Measurements from ENCODE around the gene CDCP2.

Gene CDCP2

DNA sequence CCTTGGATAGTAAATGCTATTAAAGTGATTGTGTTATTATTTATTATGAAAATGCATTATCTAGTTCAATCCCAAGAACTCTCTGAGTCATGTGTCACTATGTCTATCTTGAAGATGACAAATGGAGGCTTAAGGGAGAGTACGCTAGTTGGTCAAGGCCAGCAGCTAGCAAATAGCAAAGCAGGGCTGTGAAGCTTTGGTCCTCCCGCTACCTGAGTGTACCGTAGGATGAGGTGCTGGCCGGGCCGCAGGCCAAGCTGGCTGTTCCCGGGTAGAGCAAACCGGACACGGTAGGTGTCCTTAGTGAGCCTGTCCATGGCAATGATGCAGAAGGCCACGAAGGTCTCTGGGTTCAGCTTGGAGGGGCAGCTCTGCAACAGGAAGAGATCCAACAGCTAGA lies 37.7 kb upstream of the CDCP2 start:
- TF ChIP-seq, protein P1, sequence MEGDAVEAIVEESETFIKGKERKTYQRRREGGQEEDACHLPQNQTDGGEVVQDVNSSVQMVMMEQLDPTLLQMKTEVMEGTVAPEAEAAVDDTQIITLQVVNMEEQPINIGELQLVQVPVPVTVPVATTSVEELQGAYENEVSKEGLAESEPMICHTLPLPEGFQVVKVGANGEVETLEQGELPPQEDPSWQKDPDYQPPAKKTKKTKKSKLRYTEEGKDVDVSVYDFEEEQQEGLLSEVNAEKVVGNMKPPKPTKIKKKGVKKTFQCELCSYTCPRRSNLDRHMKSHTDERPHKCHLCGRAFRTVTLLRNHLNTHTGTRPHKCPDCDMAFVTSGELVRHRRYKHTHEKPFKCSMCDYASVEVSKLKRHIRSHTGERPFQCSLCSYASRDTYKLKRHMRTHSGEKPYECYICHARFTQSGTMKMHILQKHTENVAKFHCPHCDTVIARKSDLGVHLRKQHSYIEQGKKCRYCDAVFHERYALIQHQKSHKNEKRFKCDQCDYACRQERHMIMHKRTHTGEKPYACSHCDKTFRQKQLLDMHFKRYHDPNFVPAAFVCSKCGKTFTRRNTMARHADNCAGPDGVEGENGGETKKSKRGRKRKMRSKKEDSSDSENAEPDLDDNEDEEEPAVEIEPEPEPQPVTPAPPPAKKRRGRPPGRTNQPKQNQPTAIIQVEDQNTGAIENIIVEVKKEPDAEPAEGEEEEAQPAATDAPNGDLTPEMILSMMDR (IDR thresholded peaks at IDR 0.05; ENCODE audit: low read depth, low read length, poor library complexity, severe bottlenecking): no peak
- TF ChIP-seq EZH2phosphoT487 (IDR thresholded peaks at IDR 0.05; ENCODE audit: borderline replicate concordance, low read length): no peak
- Histone ChIP-seq H3K4me3 (ENCODE audit: low read length) (no peak overlapping the region), H3K27me3 (ENCODE audit: control insufficient read depth, low read length) (no peaks in the 10 kb centered on the region), H3K4me2 (ENCODE audit: low read length) (no peak overlapping the region), H3K4me1 (ENCODE audit: control insufficient read depth, low read length) (no peaks in the 10 kb centered on the region), H3K79me2 (ENCODE audit: control insufficient read depth, low read length) (no peaks in the 10 kb centered on the region), H4K20me1 (ENCODE audit: control insufficient read depth, insufficient read depth, low read depth, low read length) (no peaks in the 10 kb centered on the region), H3K27ac (ENCODE audit: low read depth, low read length) (no peak overlapping the region), H3K9me3 (ENCODE audit: control insufficient read depth, insufficient read depth, low read length) (no peaks in the 10 kb centered on the region), H3K9me2 (replicated peaks; ENCODE audit: control insufficient read depth, low read length) (no peaks in the 10 kb centered on the region), H3K36me3 (ENCODE audit: control insufficient read depth, low read length) (peaks cover 42% of the 10 kb centered on the region), H3F3A (ENCODE audit: control insufficient read depth, insufficient read depth) (no peaks in the 10 kb centered on the region)

DNA sequence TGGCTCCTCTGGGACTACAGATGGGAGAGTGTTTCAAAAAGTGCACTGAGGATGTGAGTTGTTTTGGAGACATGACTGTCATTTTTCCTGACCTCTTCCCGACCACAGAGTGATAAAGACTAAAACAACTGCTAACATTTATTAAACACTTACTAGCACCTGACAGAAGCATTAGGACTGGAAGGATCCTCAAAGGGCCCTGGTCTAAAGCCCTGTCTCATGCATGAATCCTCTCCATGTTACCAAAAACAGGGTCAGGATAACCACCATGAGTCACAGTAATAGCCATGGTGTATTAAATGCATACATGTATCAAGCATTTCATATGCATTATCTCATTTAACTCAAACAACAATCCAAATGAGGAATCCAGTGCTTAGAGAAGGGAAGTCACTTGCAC lies 35.5 kb upstream of the CDCP2 start:
- no peaks in the 10 kb centered on the region for H4K20me1 ChIP-seq (ENCODE audit: control insufficient read depth, insufficient read depth, low read depth, low read length)
- no peak overlapping the region for H3K27ac ChIP-seq (ENCODE audit: low read depth, low read length)
- TF ChIP-seq, protein P1 (IDR thresholded peaks at IDR 0.05; ENCODE audit: low read depth, low read length, poor library complexity, severe bottlenecking): no peak
- TF ChIP-seq EZH2phosphoT487 (IDR thresholded peaks at IDR 0.05; ENCODE audit: borderline replicate concordance, low read length): no peak
- H3K4me1 ChIP-seq (ENCODE audit: control insufficient read depth, low read length): no peaks in the 10 kb centered on the region
- peaks cover 28% of the 10 kb centered on the region for H3K36me3 ChIP-seq (ENCODE audit: control insufficient read depth, low read length)
- H3K9me3 ChIP-seq (ENCODE audit: control insufficient read depth, insufficient read depth, low read length): no peaks in the 10 kb centered on the region
- H3K79me2 ChIP-seq (ENCODE audit: control insufficient read depth, low read length): no peaks in the 10 kb centered on the region
- no peaks in the 10 kb centered on the region for H3K9me2 ChIP-seq (replicated peaks; ENCODE audit: control insufficient read depth, low read length)
- no peak overlapping the region for H3K4me2 ChIP-seq (ENCODE audit: low read length)
- H3F3A ChIP-seq (ENCODE audit: control insufficient read depth, insufficient read depth): no peaks in the 10 kb centered on the region
- no peak overlapping the region for H3K4me3 ChIP-seq (ENCODE audit: low read length)
- H3K27me3 ChIP-seq (ENCODE audit: control insufficient read depth, low read length): no peaks in the 10 kb centered on the region

DNA sequence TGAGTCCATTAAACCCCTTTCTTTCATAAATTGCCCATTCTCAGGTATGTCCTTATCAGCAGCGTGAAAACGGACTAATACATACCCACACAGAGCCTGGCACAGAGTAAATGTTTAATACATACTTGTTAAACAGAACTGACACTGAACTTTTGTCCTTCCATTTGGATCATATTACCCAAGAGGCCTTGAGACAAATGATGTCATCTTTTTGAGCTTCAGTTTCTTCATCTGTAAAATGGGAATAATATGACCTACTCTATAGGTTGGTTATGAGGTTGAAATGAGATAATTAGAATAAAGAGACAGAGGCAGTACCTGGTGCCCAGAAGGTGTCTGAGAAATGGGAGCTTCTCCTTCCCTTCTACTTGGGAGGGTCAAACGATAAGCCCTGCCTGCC lies 33.3 kb upstream of the CDCP2 start:
- H3K36me3 ChIP-seq (ENCODE audit: control insufficient read depth, low read length): peaks cover 23% of the 10 kb centered on the region
- H3K27ac ChIP-seq (ENCODE audit: low read depth, low read length): no peak overlapping the region
- H3K4me2 ChIP-seq (ENCODE audit: low read length): no peak overlapping the region
- TF ChIP-seq, protein P1 (IDR thresholded peaks at IDR 0.05; ENCODE audit: low read depth, low read length, poor library complexity, severe bottlenecking): no peak
- no peak for TF ChIP-seq EZH2phosphoT487 (IDR thresholded peaks at IDR 0.05; ENCODE audit: borderline replicate concordance, low read length)
- no peaks in the 10 kb centered on the region for H3F3A ChIP-seq (ENCODE audit: control insufficient read depth, insufficient read depth)
- H4K20me1 ChIP-seq (ENCODE audit: control insufficient read depth, insufficient read depth, low read depth, low read length): no peaks in the 10 kb centered on the region
- H3K9me2 ChIP-seq (replicated peaks; ENCODE audit: control insufficient read depth, low read length): no peaks in the 10 kb centered on the region
- no peaks in the 10 kb centered on the region for H3K79me2 ChIP-seq (ENCODE audit: control insufficient read depth, low read length)
- H3K4me3 ChIP-seq (ENCODE audit: low read length): no peak overlapping the region
- H3K9me3 ChIP-seq (ENCODE audit: control insufficient read depth, insufficient read depth, low read length): no peaks in the 10 kb centered on the region
- no peaks in the 10 kb centered on the region for H3K4me1 ChIP-seq (ENCODE audit: control insufficient read depth, low read length)
- H3K27me3 ChIP-seq (ENCODE audit: control insufficient read depth, low read length): no peaks in the 10 kb centered on the region
